ENCODE measurements around the gene ZNF335. TPM values are rescaled to one million over a fixed set of nuclear protein-coding genes. Genes with fewer than 3 reads are reported as not detected.
A peak's percentile ranks its signal among the peaks of the same experiment; 100 is the strongest.

ZNF335 gene
- total and polyA plus RNA-seq, 2 of the 13 experiments (the other 11 are each of a cell fraction or from before 2014, with no cell fraction given) = 9.7 to 13.7 TPM

DNA sequence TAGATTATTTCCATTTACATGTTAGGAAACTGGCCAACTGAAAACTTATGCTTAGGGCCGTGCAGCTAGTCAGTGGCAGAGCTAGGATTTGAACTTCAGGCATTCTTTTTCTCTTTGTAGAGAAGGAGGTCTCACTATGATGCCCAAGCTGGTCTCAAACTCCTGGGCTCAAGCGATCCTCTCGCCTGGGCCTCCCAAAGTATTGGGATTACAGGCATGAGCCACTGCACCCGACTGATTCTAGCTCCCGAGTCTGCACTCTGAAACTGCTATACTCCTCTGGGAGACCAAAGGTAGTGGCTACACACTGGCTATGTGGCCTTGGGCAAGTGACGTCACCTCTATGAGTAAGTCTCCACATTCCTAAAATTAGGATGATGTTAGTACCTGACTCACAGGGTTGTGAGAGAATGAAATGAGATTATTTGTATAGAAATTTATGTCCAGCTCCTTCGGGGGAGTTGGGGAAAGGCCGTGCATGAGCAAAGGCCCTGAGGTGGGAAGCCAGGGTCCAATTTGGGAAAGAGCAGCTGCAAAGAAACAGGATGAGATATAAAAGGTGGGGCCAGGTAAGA lies 66.4 kb downstream of the ZNF335 start (continued):
- TF ChIP-seq, protein P1, sequence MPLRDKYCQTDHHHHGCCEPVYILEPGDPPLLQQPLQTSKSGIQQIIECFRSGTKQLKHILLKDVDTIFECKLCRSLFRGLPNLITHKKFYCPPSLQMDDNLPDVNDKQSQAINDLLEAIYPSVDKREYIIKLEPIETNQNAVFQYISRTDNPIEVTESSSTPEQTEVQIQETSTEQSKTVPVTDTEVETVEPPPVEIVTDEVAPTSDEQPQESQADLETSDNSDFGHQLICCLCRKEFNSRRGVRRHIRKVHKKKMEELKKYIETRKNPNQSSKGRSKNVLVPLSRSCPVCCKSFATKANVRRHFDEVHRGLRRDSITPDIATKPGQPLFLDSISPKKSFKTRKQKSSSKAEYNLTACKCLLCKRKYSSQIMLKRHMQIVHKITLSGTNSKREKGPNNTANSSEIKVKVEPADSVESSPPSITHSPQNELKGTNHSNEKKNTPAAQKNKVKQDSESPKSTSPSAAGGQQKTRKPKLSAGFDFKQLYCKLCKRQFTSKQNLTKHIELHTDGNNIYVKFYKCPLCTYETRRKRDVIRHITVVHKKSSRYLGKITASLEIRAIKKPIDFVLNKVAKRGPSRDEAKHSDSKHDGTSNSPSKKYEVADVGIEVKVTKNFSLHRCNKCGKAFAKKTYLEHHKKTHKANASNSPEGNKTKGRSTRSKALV (CRISPR knock-in tag; IDR thresholded peaks at IDR 0.05) = no peak
- no peak for TF ChIP-seq ZNF180 (CRISPR knock-in tag; IDR thresholded peaks at IDR 0.05; ENCODE audit: borderline replicate concordance, low read depth)
- no peak for TF ChIP-seq ZNF703 (CRISPR knock-in tag; IDR thresholded peaks at IDR 0.05; ENCODE audit: borderline replicate concordance)
- TF ChIP-seq, protein P2, sequence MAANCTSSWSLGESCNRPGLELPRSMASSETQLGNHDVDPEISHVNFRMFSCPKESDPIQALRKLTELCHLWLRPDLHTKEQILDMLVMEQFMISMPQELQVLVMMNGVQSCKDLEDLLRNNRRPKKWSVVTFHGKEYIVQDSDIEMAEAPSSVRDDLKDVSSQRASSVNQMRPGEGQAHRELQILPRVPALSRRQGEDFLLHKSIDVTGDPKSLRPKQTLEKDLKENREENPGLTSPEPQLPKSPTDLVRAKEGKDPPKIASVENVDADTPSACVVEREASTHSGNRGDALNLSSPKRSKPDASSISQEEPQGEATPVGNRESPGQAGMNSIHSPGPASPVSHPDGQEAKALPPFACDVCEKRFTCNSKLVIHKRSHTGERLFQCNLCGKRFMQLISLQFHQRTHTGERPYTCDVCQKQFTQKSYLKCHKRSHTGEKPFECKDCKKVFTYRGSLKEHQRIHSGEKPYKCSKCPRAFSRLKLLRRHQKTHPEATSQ (CRISPR knock-in tag; IDR thresholded peaks at IDR 0.05; ENCODE audit: borderline replicate concordance) = no peak
- no peak for TF ChIP-seq MED8 (CRISPR knock-in tag; IDR thresholded peaks at IDR 0.05; ENCODE audit: insufficient replicate concordance)
- TF ChIP-seq ZNF17 (CRISPR knock-in tag; IDR thresholded peaks at IDR 0.05) = no peak
- TF ChIP-seq TARDBP (CRISPR knock-in tag; IDR thresholded peaks at IDR 0.05) = no peak
- no peak for TF ChIP-seq XRCC5 (optimal IDR thresholded peaks at IDR 0.05; ENCODE audit: low read length)
- 0 out of 2 replicates have a peak, but pooled peaks have one; percentile 9 for TF ChIP-seq ZNF607 (CRISPR knock-in tag; IDR thresholded peaks at IDR 0.05; ENCODE audit: borderline replicate concordance)
- no peak for TF ChIP-seq SNAI1 (CRISPR knock-in tag; IDR thresholded peaks at IDR 0.05; ENCODE audit: borderline replicate concordance)
- no peak for TF ChIP-seq ZNF891 (CRISPR knock-in tag; IDR thresholded peaks at IDR 0.05)
- TF ChIP-seq, protein P3, sequence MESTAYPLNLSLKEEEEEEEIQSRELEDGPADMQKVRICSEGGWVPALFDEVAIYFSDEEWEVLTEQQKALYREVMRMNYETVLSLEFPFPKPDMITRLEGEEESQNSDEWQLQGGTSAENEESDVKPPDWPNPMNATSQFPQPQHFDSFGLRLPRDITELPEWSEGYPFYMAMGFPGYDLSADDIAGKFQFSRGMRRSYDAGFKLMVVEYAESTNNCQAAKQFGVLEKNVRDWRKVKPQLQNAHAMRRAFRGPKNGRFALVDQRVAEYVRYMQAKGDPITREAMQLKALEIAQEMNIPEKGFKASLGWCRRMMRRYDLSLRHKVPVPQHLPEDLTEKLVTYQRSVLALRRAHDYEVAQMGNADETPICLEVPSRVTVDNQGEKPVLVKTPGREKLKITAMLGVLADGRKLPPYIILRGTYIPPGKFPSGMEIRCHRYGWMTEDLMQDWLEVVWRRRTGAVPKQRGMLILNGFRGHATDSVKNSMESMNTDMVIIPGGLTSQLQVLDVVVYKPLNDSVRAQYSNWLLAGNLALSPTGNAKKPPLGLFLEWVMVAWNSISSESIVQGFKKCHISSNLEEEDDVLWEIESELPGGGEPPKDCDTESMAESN (CRISPR knock-in tag; conservative IDR thresholded peaks at IDR 0.05) = no peak
- TF ChIP-seq PHB2 (IDR thresholded peaks at IDR 0.05; ENCODE audit: partially characterized antibody) = no peak
- TF ChIP-seq ZNF530 (CRISPR knock-in tag; IDR thresholded peaks at IDR 0.05; ENCODE audit: low read depth) = no peak
- TF ChIP-seq ZNF276 (CRISPR knock-in tag; IDR thresholded peaks at IDR 0.05; ENCODE audit: low read depth) = no peak
- no peak for TF ChIP-seq EZH2 (conservative IDR thresholded peaks at IDR 0.05; ENCODE audit: low read depth, low read length)
- TF ChIP-seq ZNF547 (CRISPR knock-in tag; IDR thresholded peaks at IDR 0.05) = no peak
- TF ChIP-seq NCOA5 (CRISPR knock-in tag; IDR thresholded peaks at IDR 0.05) = no peak
- TF ChIP-seq YEATS4 (CRISPR knock-in tag; IDR thresholded peaks at IDR 0.05; ENCODE audit: borderline replicate concordance) = no peak
- TF ChIP-seq, protein P4, sequence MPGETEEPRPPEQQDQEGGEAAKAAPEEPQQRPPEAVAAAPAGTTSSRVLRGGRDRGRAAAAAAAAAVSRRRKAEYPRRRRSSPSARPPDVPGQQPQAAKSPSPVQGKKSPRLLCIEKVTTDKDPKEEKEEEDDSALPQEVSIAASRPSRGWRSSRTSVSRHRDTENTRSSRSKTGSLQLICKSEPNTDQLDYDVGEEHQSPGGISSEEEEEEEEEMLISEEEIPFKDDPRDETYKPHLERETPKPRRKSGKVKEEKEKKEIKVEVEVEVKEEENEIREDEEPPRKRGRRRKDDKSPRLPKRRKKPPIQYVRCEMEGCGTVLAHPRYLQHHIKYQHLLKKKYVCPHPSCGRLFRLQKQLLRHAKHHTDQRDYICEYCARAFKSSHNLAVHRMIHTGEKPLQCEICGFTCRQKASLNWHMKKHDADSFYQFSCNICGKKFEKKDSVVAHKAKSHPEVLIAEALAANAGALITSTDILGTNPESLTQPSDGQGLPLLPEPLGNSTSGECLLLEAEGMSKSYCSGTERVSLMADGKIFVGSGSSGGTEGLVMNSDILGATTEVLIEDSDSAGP (CRISPR knock-in tag; IDR thresholded peaks at IDR 0.05; ENCODE audit: borderline replicate concordance) = no peak
- TF ChIP-seq RELA (CRISPR knock-in tag; IDR thresholded peaks at IDR 0.05) = no peak

Measured in HepG2 (cell line).